Spleen (tissue), 11 donors: ENCODE measurements around the gene SCARB1. TPM values are rescaled to one million over a fixed set of nuclear protein-coding genes. Genes with fewer than 3 reads are reported as not detected.

Experiments used
- DNase-seq: peaks from one replicate; pipeline ENCODE4 v3.0.0-alpha.2; 2020
- H3K27ac ChIP-seq, 8 donors: fragments of 200-600 bp; sonication (generic) in 7 of 8; 1 replicate in 4 of 8; 2 replicates in 4 of 8; pipeline versions ENCODE4 v1.5.0 to v1.8.0; 2016 to 2021; ENCODE audit warnings: inconsistent platforms in 4 of 8, mild to moderate bottlenecking in 4 of 8, moderate library complexity in 1 of 8
- H3K27me3 ChIP-seq, 7 donors: fragments of 200-600 bp; sonication (generic) in 6 of 7; replicated peaks in 1 of 7; 1 replicate in 4 of 7; 2 replicates in 3 of 7; pipeline versions ENCODE4 v1.5.0 to v1.8.0; 2016 to 2021; ENCODE audit warnings: inconsistent platforms in 3 of 7, mild to moderate bottlenecking in 1 of 7
- H3K36me3 ChIP-seq, 6 donors: fragments of 200-600 bp; sonication (generic) in 5 of 6; 1 replicate in 4 of 6; 2 replicates in 2 of 6; pipeline versions ENCODE4 v1.5.0 to v1.8.0; 2016 to 2021; ENCODE audit warnings: inconsistent platforms in 2 of 6
- H3K4me1 ChIP-seq, 6 donors: fragments of 200-600 bp; sonication (generic) in 5 of 6; 1 replicate in 3 of 6; 2 replicates in 3 of 6; pipeline versions ENCODE4 v1.5.0 to v1.8.0; 2016 to 2021; ENCODE audit warnings: inconsistent platforms in 3 of 6
- H3K4me3 ChIP-seq, 8 donors: fragments of 200-600 bp; sonication (generic) in 7 of 8; 1 replicate in 4 of 8; 2 replicates in 4 of 8; pipeline versions ENCODE4 v1.5.0 to v1.8.0; 2016 to 2021; ENCODE audit warnings: inconsistent platforms in 4 of 8, mild to moderate bottlenecking in 4 of 8, moderate library complexity in 2 of 8
- H3K9me3 ChIP-seq, 8 donors: fragments of 200-600 bp; sonication (generic) in 7 of 8; 1 replicate in 4 of 8; 2 replicates in 4 of 8; pipeline versions ENCODE4 v1.5.0 to v1.8.0; 2016 to 2021; ENCODE audit warnings: inconsistent platforms in 4 of 8
- CTCF ChIP-seq, 11 experiments: fragments of 200-600 bp in 7 of 11; fragments of 450-650 bp in 4 of 11; sonication (generic) in 4 of 11; IDR thresholded peaks in 8 of 11; conservative IDR thresholded peaks in 3 of 11; 1 replicate in 7 of 11; 2 replicates in 4 of 11; pipeline versions ENCODE4 v1.4.0 to v1.8.0; 2016 to 2021; ENCODE audit warnings: antibody characterized with exemption in 11 of 11, inconsistent platforms in 4 of 11, mild to moderate bottlenecking in 1 of 11
- POLR2A ChIP-seq, 3 donors: fragments of 450-650 bp; IDR thresholded peaks; one replicate each; pipeline ENCODE4 v1.5.1; 2017; ENCODE audit warnings: antibody characterized with exemption in 3 of 3, mild to moderate bottlenecking in 1 of 3
- POLR2AphosphoS5 ChIP-seq, 3 donors: sonication (generic); formaldehyde crosslinking; IDR thresholded peaks; one replicate each; pipeline ENCODE4 v1.5.1; 2017; ENCODE audit warnings: antibody characterized with exemption in 3 of 3
- WGBS, 5 donors: extraction: QIAGEN DNeasy Blood & Tissue Kit in 3 of 5; methylation state at CpG; one replicate each; pipeline versions ENCODE4 v1.1.5 to v1.1.7; 2013 to 2018; 5-methylcytosine and 5-hydroxymethylcytosine counted together
- intact Hi-C: fragments of 100-400 bp; cut with DNase I; formaldehyde crosslinking; loops from one replicate; pipeline ENCODE4 v1.15.0; 2023; ENCODE audit warnings: low total_unique reads
- polyA plus RNA-seq, 3 donors: library from polyadenylated mRNA; stranded (reverse); fragments of 200-250 nt; gene quantifications; one replicate each; pipeline ENCODE4 v1.2.1, GENCODE V29; 2013
- total RNA-seq, 7 donors: library from RNA; depleted of rRNA in 3 of 7; stranded (reverse); fragments of >200 nt in 3 of 7; fragmentation: NEBNext Ultra II Directional in 4 of 7; extraction: Animal tissue kit (Norgen Biotek cat#: 25700) in 4 of 7; gene quantifications; one replicate each; pipeline versions ENCODE4 v1.1.0 to v1.2.1, GENCODE V29; 2016 to 2021
- donor health status: healthy with polysubstance abuse.
- donor health status: DM: no; HTN: no; CAD: no; lungs with moderate emphysema.
- donor health status: DM: no; HTN: no; CAD: no.
- donor health status: Bipolar disorder and iron deficiency.
- donor health status: healthy.
- donor health status: DM: no; HTN: no; CAD: no.
- donor health status: DM: yes; HTN: yes; CAD: no.

Gene SCARB1
- total and polyA plus RNA-seq, 10 donors: 11.9 to 59.3 (median 24.3) TPM

- no peak for DNase-seq
- H3K27ac ChIP-seq: no peak overlapping the region
- no peaks in the 10 kb centered on the region for H3K27me3 ChIP-seq
- 69 to 95% (median 75%) methylated on average over 10 to 11 of the region's 11 CpGs for WGBS, 5 donors
- H3K4me3 ChIP-seq: no peak overlapping the region
- peaks cover 0 to 13% (median under 1%) of the 10 kb centered on the region in 6 donors for H3K4me1 ChIP-seq
- intact Hi-C loops: no loop called here
- no peaks in the 10 kb centered on the region for H3K9me3 ChIP-seq
- H3K36me3 ChIP-seq: peaks cover 0 to 43% (median 0%) of the 10 kb centered on the region in 6 donors
- TF ChIP-seq POLR2AphosphoS5 (IDR thresholded peaks at IDR 0.05) (no peak), CTCF (IDR thresholded peaks at IDR 0.05 in 8 of 11, conservative IDR thresholded peaks at IDR 0.05 in 3 of 11) (no peak), POLR2A (IDR thresholded peaks at IDR 0.05) (no peak)
Observed at GRCh38 chr12:124784871-124785572, 78.6 kb downstream of the SCARB1 start.

DNA sequence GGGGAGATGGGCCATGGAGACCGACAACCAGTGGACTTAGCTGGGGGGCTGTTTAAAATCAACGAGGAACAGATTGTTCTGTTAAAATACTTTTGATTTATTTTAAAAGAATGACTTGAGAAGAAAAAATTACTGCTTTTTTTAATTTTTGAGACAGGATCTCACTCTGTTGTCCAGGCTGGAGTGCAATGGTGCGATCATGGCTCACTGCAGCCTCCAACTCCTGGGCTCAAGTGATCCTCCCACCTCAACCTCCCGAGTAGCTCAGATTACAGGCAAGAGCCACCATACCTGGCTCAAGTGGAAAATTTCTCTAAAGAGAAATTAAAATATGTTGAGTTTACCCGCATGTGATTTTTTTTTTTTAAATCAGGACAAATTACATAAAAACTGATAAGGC lies 80.6 kb downstream of the SCARB1 start:
- H3K27ac ChIP-seq: no peak overlapping the region
- peaks cover 0 to 25% (median 6%) of the 10 kb centered on the region in 6 donors for H3K4me1 ChIP-seq
- H3K27me3 ChIP-seq: no peaks in the 10 kb centered on the region
- intact Hi-C loops: no loop called here
- TF ChIP-seq CTCF (IDR thresholded peaks at IDR 0.05 in 8 of 11, conservative IDR thresholded peaks at IDR 0.05 in 3 of 11) (no peak), POLR2AphosphoS5 (IDR thresholded peaks at IDR 0.05) (no peak), POLR2A (IDR thresholded peaks at IDR 0.05) (no peak)
- 91 to 94% (median 92%) methylated on average over 5 of the region's 5 CpGs for WGBS, 5 donors
- peaks cover 0 to 30% (median 0%) of the 10 kb centered on the region in 6 donors for H3K36me3 ChIP-seq
- no peaks in the 10 kb centered on the region for H3K9me3 ChIP-seq
- H3K4me3 ChIP-seq: no peak overlapping the region
- DNase-seq: no peak

DNA sequence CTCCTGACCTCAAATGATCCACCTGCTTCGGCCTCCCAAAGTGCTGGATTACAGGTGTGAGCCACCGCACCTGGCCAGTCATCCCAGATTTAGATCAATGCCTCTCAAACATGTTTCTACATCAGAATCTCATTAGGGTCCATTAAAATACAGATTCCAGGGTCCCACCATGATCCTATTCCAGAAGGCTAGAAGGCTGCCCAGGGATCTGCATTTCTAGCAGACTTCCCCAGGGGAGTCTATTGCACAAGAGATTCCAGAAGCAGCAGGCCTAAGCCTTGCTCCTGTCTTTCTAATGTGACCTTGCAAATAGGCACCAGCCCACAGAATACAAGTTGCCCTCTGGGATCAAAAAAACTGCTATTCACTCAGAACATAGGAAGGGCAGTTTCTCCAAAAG lies 81.5 kb downstream of the SCARB1 start:
- WGBS, 5 donors: 90 to 98% (median 96%) methylated on average over 2 of the region's 2 CpGs
- peaks cover 0 to 34% (median 14%) of the 10 kb centered on the region in 6 donors for H3K4me1 ChIP-seq
- no peak overlapping the region for H3K27ac ChIP-seq
- no peaks in the 10 kb centered on the region for H3K9me3 ChIP-seq
- DNase-seq: no peak
- H3K27me3 ChIP-seq: no peaks in the 10 kb centered on the region
- intact Hi-C loops: no loop called here
- H3K36me3 ChIP-seq: peaks cover 0 to 31% (median 0%) of the 10 kb centered on the region in 6 donors
- no peak for TF ChIP-seq CTCF (IDR thresholded peaks at IDR 0.05 in 8 of 11, conservative IDR thresholded peaks at IDR 0.05 in 3 of 11)
- no peak for TF ChIP-seq POLR2A (IDR thresholded peaks at IDR 0.05)
- TF ChIP-seq POLR2AphosphoS5 (IDR thresholded peaks at IDR 0.05): no peak
- no peak overlapping the region for H3K4me3 ChIP-seq

DNA sequence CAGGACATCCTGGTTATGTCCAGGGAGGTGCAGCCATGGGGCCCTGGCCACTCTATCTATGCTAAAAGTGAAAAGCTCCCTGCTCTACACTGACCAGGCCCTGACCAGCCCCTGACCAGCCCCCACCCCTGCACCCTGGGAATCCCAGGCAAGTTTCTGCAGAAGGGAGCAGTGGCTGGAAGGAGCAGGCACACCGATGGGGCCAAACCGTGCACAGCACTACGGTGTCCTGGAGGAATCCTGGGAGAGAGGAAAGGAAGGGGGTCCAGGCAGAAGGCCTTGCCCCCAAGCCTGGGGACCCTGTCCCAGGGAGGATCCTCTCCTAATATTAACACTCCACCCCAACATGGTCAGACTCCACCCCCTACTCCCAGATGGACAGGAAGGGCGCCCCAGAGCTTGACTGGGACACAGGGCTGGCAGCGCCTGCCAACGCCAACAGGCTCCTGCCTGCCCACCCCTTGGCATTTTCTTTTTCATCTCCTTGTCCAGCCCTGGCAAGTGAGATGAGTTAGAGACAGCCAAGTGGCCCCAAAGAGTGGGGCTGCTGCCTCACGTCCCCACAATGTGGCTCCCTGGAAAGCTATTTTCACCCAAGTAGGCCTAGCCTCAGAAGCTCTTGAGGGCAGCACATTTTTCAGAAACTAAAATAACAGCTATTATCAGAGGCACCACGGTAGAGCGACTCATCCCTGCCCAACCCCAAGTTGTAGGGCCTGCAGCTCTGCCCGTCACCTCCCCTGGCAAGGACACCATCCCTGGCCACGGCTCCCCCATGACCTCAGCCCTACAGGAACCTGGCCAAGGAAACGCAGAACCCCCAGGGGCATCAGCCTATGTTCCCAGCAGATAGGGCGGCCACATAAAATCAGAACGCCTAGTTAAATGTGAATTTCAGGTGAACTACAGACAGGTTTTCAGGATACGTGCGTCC lies 82.6 kb downstream of the SCARB1 start:
- Histone ChIP-seq H3K27me3 (no peaks in the 10 kb centered on the region), H3K36me3 (peaks cover 0 to 23% (median 0%) of the 10 kb centered on the region in 6 donors), H3K27ac (no peak overlapping the region), H3K4me1 (peaks cover 0 to 36% (median 16%) of the 10 kb centered on the region in 6 donors), H3K4me3 (no peak overlapping the region), H3K9me3 (no peaks in the 10 kb centered on the region)
- 84 to 96% (median 89%) methylated on average over 15 to 16 of the region's 16 CpGs for WGBS, 5 donors
- intact Hi-C loops: no loop called here
- DNase-seq: no peak
- no peak for TF ChIP-seq CTCF (IDR thresholded peaks at IDR 0.05 in 8 of 11, conservative IDR thresholded peaks at IDR 0.05 in 3 of 11)
- no peak for TF ChIP-seq POLR2AphosphoS5 (IDR thresholded peaks at IDR 0.05)
- TF ChIP-seq POLR2A (IDR thresholded peaks at IDR 0.05): no peak
